ENCODE measurements around the gene CDK1.
"Not testable (repeated sequence)": the region's sequence is repeated elsewhere in the genome, so short reads cannot be mapped to it uniquely, and the experiment has no call there.

CDK1 gene

DNA sequence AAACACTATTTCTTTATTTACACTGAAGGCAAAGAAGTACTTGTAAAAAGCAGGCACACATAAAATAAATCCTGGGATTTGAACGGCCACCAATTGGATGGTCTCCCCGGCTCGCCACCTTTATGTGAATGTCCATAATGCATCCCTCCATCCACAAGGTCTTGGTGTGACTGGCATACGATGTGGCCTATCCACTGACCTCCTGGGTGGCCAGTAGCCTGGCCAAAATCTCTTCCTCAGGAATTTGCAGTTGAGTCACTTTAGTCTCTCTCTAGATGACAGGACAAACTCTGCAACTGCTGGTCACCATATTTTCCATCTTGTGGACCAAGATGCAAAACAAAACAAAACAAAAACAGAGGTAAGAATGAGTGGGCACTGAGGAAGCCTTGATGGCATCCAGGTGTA lies 39.1 kb downstream of the CDK1 start:
- no peak for DNase-seq

DNA sequence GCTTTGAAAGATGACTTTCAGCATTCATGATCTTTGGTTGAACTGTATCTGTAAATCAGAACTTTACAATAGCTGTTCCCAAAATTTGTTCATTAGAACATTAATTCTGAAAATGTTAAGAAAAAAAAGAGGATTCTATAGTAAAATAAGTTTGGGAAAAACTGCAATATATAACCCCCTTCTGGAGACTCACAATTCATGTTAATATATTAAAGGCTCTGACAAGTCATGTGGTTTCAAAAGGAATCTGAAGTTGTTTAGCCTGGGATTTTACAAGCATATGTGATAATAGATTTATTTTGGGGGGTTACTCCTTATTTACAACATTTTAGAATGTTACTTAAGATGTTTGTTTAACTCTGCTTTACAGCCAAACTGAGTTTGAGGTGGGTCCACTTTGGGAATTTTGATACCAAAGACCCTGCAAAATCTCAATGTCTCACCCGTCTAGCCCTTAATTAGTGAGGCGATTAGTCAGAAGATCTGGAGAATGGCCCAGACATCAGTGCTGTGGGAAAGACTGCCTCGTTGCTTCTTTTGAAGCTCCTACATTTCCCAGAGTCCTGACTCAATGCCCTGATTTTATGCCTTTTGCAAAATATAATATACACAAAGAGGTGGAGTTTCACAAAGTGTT lies 40.0 kb downstream of the CDK1 start:
- no peak for DNase-seq

DNA sequence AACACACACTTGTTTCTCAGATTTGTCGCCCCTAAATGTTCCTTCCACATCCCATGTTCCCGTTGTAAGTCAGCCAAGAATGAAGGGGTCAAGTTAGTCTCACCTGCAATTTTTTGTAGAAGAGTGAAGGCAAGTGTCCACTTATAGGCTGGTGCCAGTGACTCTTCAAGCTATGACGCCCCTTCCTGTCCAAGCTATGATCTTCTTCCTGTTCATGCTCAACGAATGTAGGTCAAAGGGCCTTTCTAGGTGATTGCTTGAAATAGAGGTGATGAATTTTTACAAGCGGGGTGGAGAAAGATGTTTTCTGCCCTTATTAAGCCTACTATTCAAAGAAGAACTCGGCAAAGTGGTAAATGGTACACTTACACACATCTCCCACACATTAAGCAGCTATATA lies 41.0 kb downstream of the CDK1 start:
- no peak for DNase-seq

DNA sequence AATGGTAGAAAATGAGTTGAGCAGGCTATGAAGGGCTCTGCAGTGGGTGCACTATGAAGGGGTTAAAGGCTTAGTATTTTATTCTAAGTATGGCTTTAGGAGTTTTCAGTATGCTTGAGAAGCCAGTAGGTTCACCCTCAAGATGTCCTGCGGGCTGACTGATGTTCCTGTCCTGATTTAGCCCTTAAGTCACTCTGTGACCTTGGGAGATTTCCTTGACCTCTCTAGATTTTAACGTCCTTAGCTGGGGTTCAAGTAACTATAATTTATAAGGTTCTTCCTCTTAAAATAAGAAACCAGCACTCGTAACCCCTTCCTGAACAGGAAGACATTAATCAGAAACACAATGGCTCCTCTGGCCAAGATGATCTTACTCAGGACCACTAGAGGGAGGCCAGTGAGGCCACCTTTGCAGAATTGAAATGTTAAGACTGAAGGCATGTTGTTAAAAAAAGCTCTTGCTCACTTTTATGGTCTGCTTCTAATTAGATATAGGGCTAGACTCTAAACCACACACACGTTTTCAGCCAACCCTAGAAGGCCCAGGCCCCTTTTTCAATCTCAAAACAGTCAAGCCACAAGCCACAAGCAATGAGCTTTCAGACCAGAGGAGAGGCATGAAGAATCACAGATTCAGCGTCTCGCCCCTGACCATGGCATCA lies 41.9 kb downstream of the CDK1 start:
- DNase-seq, result no peak

DNA sequence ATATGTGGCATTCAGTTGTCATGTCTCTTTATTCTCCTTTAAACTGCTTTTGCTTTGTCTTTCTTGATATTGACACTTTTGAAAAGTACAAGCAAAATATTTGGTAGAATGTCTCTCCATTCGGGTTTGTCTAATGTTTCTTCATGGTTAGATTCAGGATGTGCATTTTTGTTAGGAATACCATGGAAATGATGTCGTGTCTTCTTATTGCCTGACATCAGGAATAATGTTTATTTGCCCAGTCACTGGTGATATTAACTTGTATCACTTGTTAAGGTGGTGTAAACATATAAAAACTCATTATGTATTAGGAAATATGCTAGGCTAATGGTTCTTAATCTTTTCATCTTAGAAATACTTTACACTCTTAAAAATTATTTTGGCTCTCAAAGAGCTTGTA lies 43.4 kb downstream of the CDK1 start:
- no peak for DNase-seq

DNA sequence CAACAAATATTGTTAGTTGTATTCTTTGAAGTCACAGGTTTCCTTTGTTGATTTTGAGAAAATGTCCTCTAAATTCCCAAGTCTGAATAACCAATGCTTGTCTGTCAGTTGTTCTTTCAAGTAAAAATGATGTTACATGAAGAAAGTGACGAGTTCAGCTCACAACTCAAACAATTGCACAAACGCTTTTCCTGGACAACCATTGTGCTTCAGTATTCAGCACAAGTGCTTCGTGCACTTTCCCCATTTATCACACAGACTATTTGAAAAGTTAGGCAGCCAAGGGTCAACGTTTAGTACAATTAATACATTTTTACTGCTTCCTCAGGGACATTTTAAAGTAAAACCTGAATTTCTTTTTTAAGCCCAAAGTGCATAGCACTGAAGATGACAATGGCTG lies 44.5 kb downstream of the CDK1 start:
- DNase-seq, result no peak

DNA sequence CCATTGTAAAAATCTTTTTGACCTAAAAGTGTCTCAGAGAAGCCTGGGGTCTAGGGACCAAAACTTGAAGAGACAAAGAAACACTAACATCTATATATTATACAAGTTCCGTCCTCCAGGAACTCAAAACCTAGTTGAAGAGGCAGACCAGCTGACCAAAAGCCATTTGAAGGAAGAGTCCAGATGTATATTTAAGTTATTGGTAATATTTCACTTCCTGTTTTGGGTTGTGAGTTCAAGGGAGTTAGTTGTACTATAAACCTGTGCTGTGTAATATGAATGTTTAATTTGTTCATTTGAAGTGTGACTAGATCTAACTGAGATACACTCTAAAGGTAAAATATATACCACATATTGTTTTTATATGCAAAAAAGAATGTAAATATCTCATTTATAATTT lies 45.0 kb downstream of the CDK1 start:
- DNase-seq, result no peak

DNA sequence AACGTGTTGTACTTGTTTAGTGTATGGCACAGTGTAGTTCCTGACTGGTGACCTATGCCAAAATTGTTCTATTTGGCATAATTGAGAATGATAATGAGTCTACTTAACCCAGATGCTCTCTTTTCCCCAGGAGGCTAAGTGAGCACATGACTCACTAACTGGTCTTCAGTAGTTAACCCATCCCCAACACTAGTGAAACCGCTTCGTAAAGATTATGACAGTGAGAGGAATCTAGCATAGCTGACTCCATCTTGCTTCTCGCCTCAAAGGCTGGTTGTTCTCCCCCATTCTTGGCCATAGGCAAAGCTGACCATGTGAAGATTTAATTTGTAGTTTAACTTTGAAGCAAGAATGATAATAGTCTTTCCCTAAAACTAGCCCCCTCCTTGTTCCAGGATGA lies 47.2 kb downstream of the CDK1 start:
- no peak for DNase-seq

DNA sequence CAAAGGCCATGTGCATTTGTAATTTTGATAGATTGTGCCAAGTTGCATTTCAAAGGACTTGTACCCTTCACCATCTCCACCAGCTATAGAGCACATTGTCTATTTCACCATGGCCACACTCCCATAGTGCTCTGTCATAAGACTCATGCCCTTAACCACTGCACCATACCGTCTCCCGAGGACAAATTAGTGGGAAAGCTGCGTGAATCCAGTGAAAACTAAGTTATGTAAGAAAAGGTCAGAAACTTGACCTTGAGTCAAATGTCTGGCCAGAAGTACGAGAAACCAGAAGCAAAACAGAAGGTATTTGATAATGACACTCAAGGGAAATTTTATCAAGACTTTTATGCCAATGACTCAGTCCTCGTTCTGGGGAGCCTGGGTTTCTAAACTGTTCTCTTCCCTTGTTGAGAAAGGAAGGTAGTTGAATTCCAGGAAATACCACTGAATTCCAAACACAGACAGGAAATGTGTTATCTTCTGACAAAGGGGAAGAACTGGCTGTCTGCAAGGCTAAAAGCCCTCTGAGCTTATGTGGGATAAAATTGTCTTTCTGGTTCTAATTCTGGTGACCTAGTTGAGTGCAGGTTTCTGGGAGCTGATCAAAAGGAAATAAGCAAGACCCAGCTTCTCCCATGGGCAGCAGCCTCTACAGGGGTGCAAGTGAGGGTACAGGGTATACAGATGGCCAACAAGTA lies 49.7 kb downstream of the CDK1 start:
- DNase-seq, result no peak

DNA sequence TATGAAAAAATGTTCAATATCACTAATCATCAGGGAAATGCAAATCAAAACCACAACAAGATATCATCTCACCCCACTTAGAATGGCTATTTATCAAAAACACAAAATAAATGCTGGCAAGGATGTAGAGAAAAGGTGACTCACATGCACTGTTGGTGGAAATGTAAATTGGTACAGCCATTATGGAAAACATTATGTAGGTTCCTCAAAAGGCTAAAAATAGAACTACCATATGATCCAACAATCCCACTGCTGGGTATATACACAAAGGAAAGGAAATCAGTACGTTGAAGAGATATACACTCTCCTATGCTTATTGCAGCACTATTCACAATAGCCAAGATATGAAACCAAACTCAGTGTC lies 50.2 kb downstream of the CDK1 start:
- no peak for DNase-seq

DNA sequence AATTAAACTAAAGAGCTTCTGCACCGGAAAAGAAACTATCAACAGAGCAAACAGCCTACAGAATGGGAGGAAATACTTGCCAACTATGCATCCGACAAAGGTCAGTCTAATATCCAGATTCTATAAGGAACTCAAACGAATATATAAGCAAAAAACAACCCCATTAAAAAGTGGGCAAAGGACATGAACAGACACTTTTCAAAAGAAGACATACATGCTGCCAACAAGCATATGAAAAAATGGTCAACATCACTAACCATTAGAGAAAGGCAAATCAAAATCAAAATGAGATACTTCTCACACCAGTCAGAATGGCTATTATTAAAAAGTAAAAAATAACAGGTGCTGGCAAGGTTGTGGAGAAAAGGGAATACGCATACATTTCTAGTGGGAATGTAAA lies 53.9 kb downstream of the CDK1 start:
- not testable (repeated sequence) for DNase-seq

DNA sequence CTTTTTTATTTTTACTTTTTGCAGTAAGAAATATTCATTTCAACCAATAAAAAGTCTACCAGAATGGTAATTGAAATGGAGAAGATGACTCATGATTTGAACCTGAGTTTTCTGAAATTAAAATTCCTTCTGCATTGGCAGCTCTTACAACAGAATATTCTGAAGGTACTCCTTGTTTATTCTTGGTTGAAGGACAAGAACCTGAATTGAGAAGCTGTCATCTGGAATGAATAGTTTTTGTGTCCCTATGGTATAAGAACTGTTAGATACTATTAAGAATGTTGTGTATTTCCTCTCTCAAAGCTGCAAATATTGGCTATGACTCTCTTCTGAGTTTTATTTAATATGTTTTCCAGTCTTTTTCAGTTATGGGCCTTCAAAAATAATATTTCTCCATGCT lies 56.1 kb downstream of the CDK1 start:
- DNase-seq, result no peak

DNA sequence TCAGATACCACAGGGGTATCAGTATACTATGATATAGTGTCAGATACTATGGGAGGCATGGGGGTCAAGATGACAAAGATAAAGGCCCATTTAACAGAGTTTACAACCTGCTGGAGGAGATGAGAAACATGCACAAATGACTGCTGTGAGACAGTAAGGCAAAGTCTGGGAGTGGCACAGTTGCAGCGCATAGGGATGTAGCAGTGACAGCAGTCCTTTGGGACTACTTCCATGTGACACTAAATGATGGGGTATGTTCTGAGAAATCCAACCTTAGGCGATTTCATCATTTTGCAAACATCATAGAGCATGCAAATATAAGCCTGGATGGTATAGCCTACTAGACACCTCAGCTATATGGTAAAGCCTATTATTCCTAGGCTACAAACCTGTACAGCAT lies 56.8 kb downstream of the CDK1 start:
- no peak for DNase-seq

DNA sequence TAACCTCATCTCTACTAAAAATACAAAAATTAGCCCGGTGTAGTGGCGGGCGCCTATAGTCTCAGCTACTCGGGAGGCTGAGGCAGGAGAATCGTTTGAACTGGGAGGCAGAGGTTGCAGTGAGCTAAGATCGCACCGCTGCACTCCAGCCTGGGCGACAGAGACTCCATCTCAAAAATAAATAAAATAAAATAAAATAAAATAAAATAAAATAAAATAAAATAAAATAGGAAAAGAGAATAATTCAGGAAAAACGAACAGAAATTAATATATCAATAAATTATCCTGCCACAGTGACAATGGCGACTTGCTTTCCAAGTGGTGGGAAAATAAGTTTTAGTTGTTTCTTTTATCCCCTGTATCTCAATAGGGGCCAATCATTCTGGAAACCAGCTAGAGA lies 62.9 kb downstream of the CDK1 start:
- not testable (repeated sequence) for DNase-seq

DNA sequence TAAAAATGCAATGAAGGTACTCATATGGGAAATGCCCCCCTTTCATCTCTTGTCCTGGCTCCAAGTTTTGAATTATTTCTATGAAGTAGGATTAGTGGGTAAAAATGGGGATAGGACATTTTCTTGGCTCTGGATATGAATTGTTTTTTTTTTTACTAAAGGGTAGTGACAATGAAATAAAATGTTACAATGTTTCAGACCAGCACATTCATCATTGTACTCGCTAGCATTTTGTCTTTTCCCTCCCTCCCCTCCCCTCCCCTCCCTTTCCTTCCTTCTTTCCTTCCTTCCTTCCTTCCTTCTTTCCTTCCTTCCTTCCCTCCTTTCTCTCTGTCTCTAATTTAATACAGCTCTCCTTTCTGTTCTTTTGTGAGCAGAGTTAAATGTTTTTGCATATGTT lies 64.4 kb downstream of the CDK1 start:
- DNase-seq, result no peak
